WERI-Rb-1 (cell line): ENCODE results near the gene OTOS.

Source experiments
- DNase-seq: peaks from one replicate; pipeline ENCODE4 v3.0.0-alpha.2; 2020
- H3K27ac ChIP-seq: fragments of 250-450 bp; sonication (Bioruptor Pico); 2 replicates; pipeline ENCODE4 v1.5.1; 2020; ENCODE audit warnings: mild to moderate bottlenecking, moderate library complexity
- H3K27me3 ChIP-seq: fragments of 250-450 bp; sonication (Bioruptor Pico); 2 replicates; pipeline ENCODE4 v1.5.1; 2021; ENCODE audit warnings: mild to moderate bottlenecking, low read depth, moderate library complexity; ENCODE audit not compliant: insufficient read depth, severe bottlenecking
- H3K36me3 ChIP-seq: fragments of 250-450 bp; sonication (Bioruptor Pico); 2 replicates; pipeline ENCODE4 v1.5.1; 2020; ENCODE audit warnings: mild to moderate bottlenecking, moderate library complexity
- H3K4me3 ChIP-seq: 2 replicates; pipeline ENCODE4 v1.5.1; 2011; ENCODE audit warnings: low read depth, mild to moderate bottlenecking, control low read depth, low read length
- H3K9me3 ChIP-seq: fragments of 250-450 bp; sonication (Bioruptor Pico); 2 replicates; pipeline ENCODE4 v1.5.1; 2021; ENCODE audit warnings: mild to moderate bottlenecking, moderate library complexity; ENCODE audit not compliant: severe bottlenecking
- CTCF ChIP-seq: IDR thresholded peaks from 2 replicates; pipeline ENCODE4 v1.5.1; 2011; ENCODE audit warnings: low read depth, mild to moderate bottlenecking, control low read depth, inconsistent platforms, low read length

The OTOS gene

GRCh38 chr2:240183875-240184590, 43.6 kb upstream of the OTOS start:
- H3K36me3 ChIP-seq, result no peaks in the 10 kb centered on the region
- H3K27ac ChIP-seq, result peak overlapping the region; percentile 83
- DNase-seq, result no peak
- H3K27me3 ChIP-seq, result no peaks in the 10 kb centered on the region
- peaks cover 7% of the 10 kb centered on the region for H3K9me3 ChIP-seq
- no peak overlapping the region for H3K4me3 ChIP-seq
- TF ChIP-seq CTCF, result no peak

- Histone ChIP-seq H3K27me3 (no peaks in the 10 kb centered on the region), H3K27ac (peak overlapping the region; percentile 83), H3K4me3 (no peak overlapping the region), H3K9me3 (peaks cover 5% of the 10 kb centered on the region), H3K36me3 (no peaks in the 10 kb centered on the region)
- DNase-seq, result peak; percentile 74
- TF ChIP-seq CTCF, result no peak
Observed at GRCh38 chr2:240183006-240183874, 42.8 kb upstream of the OTOS start.

GRCh38 chr2:240182476-240182875, 42.0 kb upstream of the OTOS start:
- no peaks in the 10 kb centered on the region for H3K36me3 ChIP-seq
- no peak for TF ChIP-seq CTCF
- no peak overlapping the region for H3K4me3 ChIP-seq
- no peaks in the 10 kb centered on the region for H3K9me3 ChIP-seq
- H3K27me3 ChIP-seq, result no peaks in the 10 kb centered on the region
- peak overlapping the region; percentile 83 for H3K27ac ChIP-seq
- DNase-seq, result no peak

GRCh38 chr2:240182001-240182400, 41.5 kb upstream of the OTOS start:
- H3K27me3 ChIP-seq, result no peaks in the 10 kb centered on the region
- H3K4me3 ChIP-seq, result no peak overlapping the region
- H3K27ac ChIP-seq, result no peak overlapping the region

GRCh38 chr2:240179941-240180666, 39.6 kb upstream of the OTOS start:
- Histone ChIP-seq H3K27ac (peak overlapping the region; percentile 26; the same call in 1 of the 2 replicates), H3K4me3 (no peak overlapping the region), H3K27me3 (no peaks in the 10 kb centered on the region), H3K9me3 (no peaks in the 10 kb centered on the region), H3K36me3 (no peaks in the 10 kb centered on the region)
- no peak for TF ChIP-seq CTCF
- DNase-seq, result no peak

More at GRCh38 chr2:240182001-240182400, 41.5 kb upstream of the OTOS start:
- H3K36me3 ChIP-seq, result no peaks in the 10 kb centered on the region
- TF ChIP-seq CTCF, result no peak
- DNase-seq, result no peak
- no peaks in the 10 kb centered on the region for H3K9me3 ChIP-seq
